GM12878 (cell line): ENCODE results near the gene MMP1. TPM values are rescaled to one million over a fixed set of nuclear protein-coding genes. Genes with fewer than 3 reads are reported as not detected.

Experiments
- ATAC-seq: fragments of 200-7000 bp; cut with Tn5 transposase; 3 replicates; pipeline ENCODE4 v1.9.1; 2020; ENCODE audit warnings: mild to moderate bottlenecking, moderate library complexity
- BruUV-seq: library from RNA; stranded (reverse); fragments of 400-500 nt; replicated peaks from 2 replicates; lab custom pipeline; 2021; lab: Mats Ljungman, UMichigan
- CTCF ChIA-PET: fragments of 300-600 bp; sonication (Branson Sonifier 250); formaldehyde crosslinking; extraction: SDS; loops from one replicate; lab custom pipeline; 2021; ENCODE audit warnings: inconsistent platforms; lab: Yijun Ruan, JAX
- POLR2A ChIA-PET: fragments of 350-600 bp; formaldehyde crosslinking; extraction: SDS; loops from one replicate; lab custom pipeline; 2021; ENCODE audit warnings: inconsistent platforms; lab: Charles Lee
- RAD21 ChIA-PET: fragments of 300-600 bp; sonication (Branson Sonifier 250); formaldehyde crosslinking; loops from one replicate; lab custom pipeline; 2023; ENCODE audit warnings: antibody characterized with exemption; ENCODE audit not compliant: unreplicated experiment; lab: Charles Lee
- SMC1A ChIA-PET: fragments of 300-600 bp; sonication (Branson Sonifier 250); formaldehyde crosslinking; loops from one replicate; lab custom pipeline; 2023; ENCODE audit not compliant: unreplicated experiment, uncharacterized antibody; lab: Charles Lee
- DNase-seq: peaks from one replicate; pipeline ENCODE4 v3.0.0-alpha.2; 2011; ENCODE audit warnings: low read depth, low spot score
- FAIRE-seq: peaks from 3 replicates; lab custom pipeline; 2011; peaks lifted over from hg19 to GRCh38; lab: Jason Lieb, UNC
- H2AFZ ChIP-seq: 2 replicates; pipeline ENCODE4 v1.6.0; 2011; ENCODE audit warnings: low read depth, low read length, control low read depth; ENCODE audit not compliant: control insufficient read depth
- H3K27ac ChIP-seq: 2 replicates; pipeline ENCODE4 v1.5.1; 2011; ENCODE audit warnings: control low read depth; ENCODE audit not compliant: control insufficient read depth, insufficient read depth
- H3K27me3 ChIP-seq, 2 experiments: replicated peaks in 1 of 2; 2 replicates each; pipeline versions ENCODE4 v1.6.0 to v1.6.1; 2011; ENCODE audit warnings: low read length in 1 of 2; ENCODE audit not compliant: control insufficient read depth in 2 of 2, insufficient read depth in 2 of 2
- H3K36me3 ChIP-seq, 2 experiments: 2 replicates each; pipeline ENCODE4 v1.5.1; 2011; ENCODE audit warnings: low read length in 1 of 2; ENCODE audit not compliant: control insufficient read depth in 2 of 2, insufficient read depth in 2 of 2
- H3K4me1 ChIP-seq: 2 replicates; pipeline ENCODE4 v1.6.1; 2011; ENCODE audit warnings: mild to moderate bottlenecking, low read length, moderate library complexity, mixed read lengths; ENCODE audit not compliant: control insufficient read depth, insufficient read depth
- H3K4me2 ChIP-seq: 2 replicates; pipeline ENCODE4 v1.6.0; 2011; ENCODE audit warnings: control low read depth; ENCODE audit not compliant: control insufficient read depth, insufficient read depth
- H3K4me3 ChIP-seq: fragments of 200-600 bp; sonication (generic); 2 replicates; pipeline ENCODE4 v1.5.1; 2016
- H3K79me2 ChIP-seq: 2 replicates; pipeline ENCODE4 v1.6.0; 2011; ENCODE audit warnings: low read length; ENCODE audit not compliant: control insufficient read depth, insufficient read depth
- H3K9ac ChIP-seq: 2 replicates; pipeline ENCODE4 v1.8.0; 2011; ENCODE audit warnings: low read length, control low read depth, mixed read lengths; ENCODE audit not compliant: control insufficient read depth, insufficient read depth
- H3K9me3 ChIP-seq: replicated peaks from 3 replicates; pipeline ENCODE4 v1.5.1; 2011; ENCODE audit warnings: mild to moderate bottlenecking, low read length; ENCODE audit not compliant: control insufficient read depth, insufficient read depth
- H4K20me1 ChIP-seq: 2 replicates; pipeline ENCODE4 v1.6.0; 2011; ENCODE audit not compliant: control insufficient read depth, insufficient read depth
- FOS ChIP-seq: IDR thresholded peaks from 3 replicates; pipeline ENCODE4 v1.6.1; 2011; ENCODE audit warnings: borderline replicate concordance; ENCODE audit not compliant: insufficient read length; ENCODE audit errors: extremely low read depth
- HDGF ChIP-seq: fragments of 450-650 bp; IDR thresholded peaks from 2 replicates; pipeline ENCODE4 v1.6.1; 2016; ENCODE audit warnings: antibody characterized with exemption
- IKZF2 ChIP-seq, 2 experiments: fragments of 450-650 bp; IDR thresholded peaks; 2 replicates each; pipeline ENCODE4 v1.6.1; 2017; ENCODE audit warnings: mild to moderate bottlenecking in 2 of 2, moderate library complexity in 2 of 2
- KAT2A ChIP-seq: conservative IDR thresholded peaks from 2 replicates; pipeline ENCODE4 v1.6.1; 2011; ENCODE audit warnings: low read depth, low read length; ENCODE audit not compliant: control insufficient read depth
- NFXL1 ChIP-seq: fragments of 450-650 bp; IDR thresholded peaks from 2 replicates; pipeline ENCODE4 v1.6.1; 2017; ENCODE audit warnings: antibody characterized with exemption, mild to moderate bottlenecking, borderline replicate concordance
- PAX5 ChIP-seq: IDR thresholded peaks from 2 replicates; pipeline ENCODE4 v1.6.1; 2011; ENCODE audit warnings: low read depth, low read length, borderline replicate concordance
- PRDM15 ChIP-seq: fragments of 450-650 bp; formaldehyde crosslinking; IDR thresholded peaks from 2 replicates; pipeline ENCODE4 v1.4.0; 2020; ENCODE audit warnings: mild to moderate bottlenecking, moderate library complexity
- SIN3A ChIP-seq: IDR thresholded peaks from 2 replicates; pipeline ENCODE4 v1.6.1; 2012; ENCODE audit warnings: low read depth, low read length, improper control_type of control experiment
- SMARCA5 ChIP-seq: fragments of 450-650 bp; IDR thresholded peaks from 2 replicates; pipeline ENCODE4 v1.6.1; 2017; ENCODE audit warnings: mild to moderate bottlenecking
- TBL1XR1 ChIP-seq: IDR thresholded peaks from 2 replicates; pipeline ENCODE4 v1.6.1; 2012; ENCODE audit warnings: low read depth, low read length, improper control_type of control experiment
- YY1 ChIP-seq: IDR thresholded peaks from 2 replicates; pipeline ENCODE4 v1.6.1; 2011; ENCODE audit warnings: low read depth, mild to moderate bottlenecking, low read length
- ZNF24 ChIP-seq: fragments of 450-650 bp; IDR thresholded peaks from 2 replicates; pipeline ENCODE4 v1.6.1; 2017; ENCODE audit warnings: antibody characterized with exemption, mild to moderate bottlenecking
- WGBS: methylation state at CpG from one replicate; pipeline ENCODE4 v1.1.6; 2016; ENCODE audit warnings: low lambda C conversion rate; ENCODE audit not compliant: insufficient replicate concordance, insufficient coverage; ENCODE audit errors: missing lambda C conversion rate; 5-methylcytosine and 5-hydroxymethylcytosine counted together
- in situ Hi-C: fragments of 300-500 bp; cut with MboI; formaldehyde crosslinking; loops from 9 replicates; pipeline ENCODE4 v1.14.3; 2018; ENCODE audit warnings: mixed read lengths
- intact Hi-C: fragments of 100-400 bp; cut with micrococcal nuclease; formaldehyde crosslinking; loops from one replicate; pipeline ENCODE4 v1.14.2; 2022; ENCODE audit not compliant: unreplicated experiment
- polyA plus RNA-seq, 11 experiments: library from polyadenylated mRNA; depleted of rRNA in 4 of 11; unstranded in 6 of 11; stranded (reverse) in 5 of 11; fragments of >200 nt; fragmentation: Nextera tagmentation in 4 of 11; fragmentation: Illumina TruSeq in 1 of 11; extraction: Ambion mirVana in 4 of 11; extraction: Trizol in 1 of 11; gene quantifications; 1 replicate in 1 of 11; 2 replicates in 10 of 11; pipeline versions ENCODE4 v1.2.1 to v1.2.3, GENCODE V29; 2011 to 2016; ENCODE audit warnings: inconsistent platforms in 2 of 11, missing spikeins in 2 of 11, low read depth in 1 of 11
- total RNA-seq, 4 experiments: library from RNA; depleted of rRNA in 3 of 4; stranded (reverse); fragments of >200 nt in 3 of 4; fragmentation: Illumina TruSeq in 1 of 4; extraction: Trizol in 1 of 4; gene quantifications; 2 replicates each; pipeline versions ENCODE4 v1.2.1 to v1.2.3, GENCODE V29; 2013 to 2021
- TF ChIP-seq, protein P1 (sequence below): fragments of 450-650 bp; formaldehyde crosslinking; IDR thresholded peaks from 2 replicates; pipeline ENCODE4 v1.5.0; 2022; ENCODE audit warnings: mild to moderate bottlenecking, missing genetic modification characterization
- TF ChIP-seq, protein P2 (sequence below): IDR thresholded peaks from 2 replicates; pipeline ENCODE4 v1.6.1; 2012; ENCODE audit warnings: low read depth, low read length, improper control_type of control experiment

MMP1 gene
- total and polyA plus RNA-seq, 10 of the 15 experiments (the other 5 are each of a cell fraction or from before 2014, with no cell fraction given) = not detected

- TF ChIP-seq SIN3A = no peak
Measured at GRCh38 chr11:102783016-102783415, 14.9 kb downstream of the MMP1 start (continued).

GRCh38 chr11:102781676-102782075 lies 16.3 kb downstream of the MMP1 start:
- H3K9ac ChIP-seq = no peak overlapping the region
- H2AFZ ChIP-seq = no peak overlapping the region
- RAD21 ChIA-PET = no interaction called here
- H3K4me2 ChIP-seq = no peak overlapping the region
- no peaks in the 10 kb centered on the region for H3K27me3 ChIP-seq
- no peaks in the 10 kb centered on the region for H3K4me1 ChIP-seq
- H3K27ac ChIP-seq = no peak overlapping the region
- H3K79me2 ChIP-seq = no peaks in the 10 kb centered on the region
- no peak overlapping the region for H3K4me3 ChIP-seq
- FAIRE-seq (no peak), DNase-seq (no peak), ATAC-seq (no peak)
- H3K36me3 ChIP-seq = no peaks in the 10 kb centered on the region
- in situ Hi-C loops = no loop called here
- POLR2A ChIA-PET = no interaction called here
- no TSS peak for BruUV-seq
- SMC1A ChIA-PET = interaction anchor here (1.4 kb wide), 1 partner anchor 44 kb away, joined by 3 read pairs; no protein-coding TSS in a partner anchor
- no peaks in the 10 kb centered on the region for H3K9me3 ChIP-seq
- 39% methylated on average over 2 of the region's 2 CpGs for WGBS
- CTCF ChIA-PET = interaction anchor here (0.6 to 0.7 kb wide), 2 partner anchors 133 to 167 kb away, joined by 3 to 4 read pairs; no protein-coding TSS in a partner anchor
- TF ChIP-seq IKZF2 (IDR thresholded peaks at IDR 0.05) (no peak), PAX5 (no peak), TBL1XR1 (no peak), NFXL1 (no peak), HDGF (no peak), ZNF24 (no peak), YY1 (no peak), SMARCA5 (no peak), PRDM15 (CRISPR knock-in tag) (no peak), KAT2A (no peak), FOS (no peak)
- TF ChIP-seq, protein P1, sequence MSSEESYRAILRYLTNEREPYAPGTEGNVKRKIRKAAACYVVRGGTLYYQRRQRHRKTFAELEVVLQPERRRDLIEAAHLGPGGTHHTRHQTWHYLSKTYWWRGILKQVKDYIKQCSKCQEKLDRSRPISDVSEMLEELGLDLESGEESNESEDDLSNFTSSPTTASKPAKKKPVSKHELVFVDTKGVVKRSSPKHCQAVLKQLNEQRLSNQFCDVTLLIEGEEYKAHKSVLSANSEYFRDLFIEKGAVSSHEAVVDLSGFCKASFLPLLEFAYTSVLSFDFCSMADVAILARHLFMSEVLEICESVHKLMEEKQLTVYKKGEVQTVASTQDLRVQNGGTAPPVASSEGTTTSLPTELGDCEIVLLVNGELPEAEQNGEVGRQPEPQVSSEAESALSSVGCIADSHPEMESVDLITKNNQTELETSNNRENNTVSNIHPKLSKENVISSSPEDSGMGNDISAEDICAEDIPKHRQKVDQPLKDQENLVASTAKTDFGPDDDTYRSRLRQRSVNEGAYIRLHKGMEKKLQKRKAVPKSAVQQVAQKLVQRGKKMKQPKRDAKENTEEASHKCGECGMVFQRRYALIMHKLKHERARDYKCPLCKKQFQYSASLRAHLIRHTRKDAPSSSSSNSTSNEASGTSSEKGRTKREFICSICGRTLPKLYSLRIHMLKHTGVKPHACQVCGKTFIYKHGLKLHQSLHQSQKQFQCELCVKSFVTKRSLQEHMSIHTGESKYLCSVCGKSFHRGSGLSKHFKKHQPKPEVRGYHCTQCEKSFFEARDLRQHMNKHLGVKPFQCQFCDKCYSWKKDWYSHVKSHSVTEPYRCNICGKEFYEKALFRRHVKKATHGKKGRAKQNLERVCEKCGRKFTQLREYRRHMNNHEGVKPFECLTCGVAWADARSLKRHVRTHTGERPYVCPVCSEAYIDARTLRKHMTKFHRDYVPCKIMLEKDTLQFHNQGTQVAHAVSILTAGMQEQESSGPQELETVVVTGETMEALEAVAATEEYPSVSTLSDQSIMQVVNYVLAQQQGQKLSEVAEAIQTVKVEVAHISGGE (CRISPR knock-in tag) = no peak
- TF ChIP-seq, protein P2, sequence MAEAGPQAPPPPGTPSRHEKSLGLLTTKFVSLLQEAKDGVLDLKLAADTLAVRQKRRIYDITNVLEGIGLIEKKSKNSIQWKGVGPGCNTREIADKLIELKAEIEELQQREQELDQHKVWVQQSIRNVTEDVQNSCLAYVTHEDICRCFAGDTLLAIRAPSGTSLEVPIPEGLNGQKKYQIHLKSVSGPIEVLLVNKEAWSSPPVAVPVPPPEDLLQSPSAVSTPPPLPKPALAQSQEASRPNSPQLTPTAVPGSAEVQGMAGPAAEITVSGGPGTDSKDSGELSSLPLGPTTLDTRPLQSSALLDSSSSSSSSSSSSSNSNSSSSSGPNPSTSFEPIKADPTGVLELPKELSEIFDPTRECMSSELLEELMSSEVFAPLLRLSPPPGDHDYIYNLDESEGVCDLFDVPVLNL = no peak
- H4K20me1 ChIP-seq = no peaks in the 10 kb centered on the region; the same call in 1 of the 2 replicates
- intact Hi-C loops = no loop called here
